ELR (cell line): Measurements from ENCODE around the gene KRTAP5-6.
"Not testable (repeated sequence)": the region's sequence is repeated elsewhere in the genome, so short reads cannot be mapped to it uniquely, and the experiment has no call there.

Source experiments
- DNase-seq: peaks from one replicate; pipeline ENCODE4 v3.0.0-alpha.2; 2015; ENCODE audit warnings: low read depth

The KRTAP5-6 gene

DNA sequence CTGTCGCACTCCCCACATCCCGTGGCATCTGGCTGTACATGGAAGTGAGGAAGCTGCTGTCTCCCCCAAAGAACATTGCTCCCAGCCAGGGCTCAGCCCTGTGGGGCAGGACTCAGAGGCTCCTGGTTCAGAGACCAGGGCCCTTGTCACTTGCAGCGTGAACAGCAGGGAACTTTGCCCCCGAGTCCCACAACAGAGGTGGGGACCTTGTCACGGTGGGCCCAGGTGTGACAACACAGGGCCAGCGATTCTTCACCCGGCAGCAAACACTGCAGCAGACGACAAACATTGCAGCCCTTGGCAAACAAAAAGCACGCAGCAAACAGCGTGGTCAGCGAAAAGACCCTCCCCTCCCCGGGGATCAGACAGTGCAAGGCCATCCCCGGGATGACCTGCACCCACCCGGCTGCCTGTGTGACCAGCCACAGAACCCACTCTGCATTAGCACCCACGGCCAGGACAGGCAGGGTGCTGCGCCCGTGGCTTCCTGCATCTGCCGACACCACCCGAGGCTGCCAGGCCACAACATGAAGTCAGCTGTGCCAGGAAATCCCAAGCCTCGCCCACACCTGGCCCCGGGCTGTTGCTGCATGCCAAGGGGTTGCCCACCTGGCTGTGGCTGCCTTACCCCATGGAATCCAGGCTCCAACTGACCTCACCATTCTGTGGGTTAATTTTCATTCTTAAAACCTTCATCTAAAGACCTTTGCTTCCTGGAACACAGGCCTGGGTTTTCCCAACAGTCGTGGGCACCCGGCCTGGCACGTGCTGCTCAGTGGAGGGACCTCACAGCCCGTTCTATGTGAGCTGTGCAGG lies 35.3 kb upstream of the KRTAP5-6 start:
- not testable (repeated sequence) for DNase-seq

DNA sequence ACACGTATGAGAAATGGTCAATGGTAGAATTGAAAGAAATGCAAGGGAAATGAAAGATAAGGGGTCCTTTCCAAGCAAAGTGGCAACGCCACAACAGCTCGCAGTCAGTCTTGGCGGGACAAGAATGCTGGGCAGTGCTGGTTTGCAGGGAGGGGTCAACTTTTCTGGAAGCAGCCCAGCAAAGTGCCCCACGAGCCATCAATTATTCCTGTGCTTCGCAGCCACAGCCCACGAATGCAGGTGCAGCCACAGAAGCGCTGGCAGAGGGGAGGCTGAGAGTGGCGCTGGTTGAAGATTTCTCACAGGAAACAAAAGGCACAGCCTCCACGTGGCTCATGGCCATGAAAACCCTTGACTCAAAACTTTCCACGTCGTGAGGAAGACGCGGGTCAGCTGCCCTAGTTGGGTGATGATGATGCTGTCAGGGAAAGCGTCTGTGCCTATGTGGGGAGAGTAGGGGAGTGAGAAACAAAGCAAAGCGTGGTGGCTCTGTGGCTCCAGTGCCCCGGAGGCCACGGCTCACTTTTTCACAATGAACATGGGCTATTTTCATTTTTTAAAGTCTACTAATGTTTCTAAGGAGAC lies 34.2 kb upstream of the KRTAP5-6 start:
- DNase-seq, result not testable (repeated sequence)

DNA sequence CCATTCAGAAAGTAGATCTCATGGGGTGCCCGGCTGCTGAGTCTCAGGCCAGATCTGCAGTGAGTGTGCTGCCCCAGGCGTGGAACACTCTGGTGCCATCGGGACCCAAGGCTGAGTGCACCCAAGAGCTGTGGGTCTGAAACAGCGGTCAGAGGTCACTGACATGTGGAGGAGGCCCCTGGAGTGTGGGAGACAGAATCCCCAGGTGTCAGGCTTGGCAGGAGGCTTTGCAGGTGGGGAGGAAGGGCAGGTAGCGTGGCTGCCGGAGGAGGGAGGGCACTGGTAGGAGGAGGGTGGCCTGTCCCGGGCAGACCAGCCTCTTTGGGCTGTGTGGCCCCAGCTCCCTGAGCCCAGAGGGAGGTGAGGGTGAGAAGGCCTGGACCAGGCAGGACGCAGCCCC lies 31.7 kb upstream of the KRTAP5-6 start:
- no peak for DNase-seq

DNA sequence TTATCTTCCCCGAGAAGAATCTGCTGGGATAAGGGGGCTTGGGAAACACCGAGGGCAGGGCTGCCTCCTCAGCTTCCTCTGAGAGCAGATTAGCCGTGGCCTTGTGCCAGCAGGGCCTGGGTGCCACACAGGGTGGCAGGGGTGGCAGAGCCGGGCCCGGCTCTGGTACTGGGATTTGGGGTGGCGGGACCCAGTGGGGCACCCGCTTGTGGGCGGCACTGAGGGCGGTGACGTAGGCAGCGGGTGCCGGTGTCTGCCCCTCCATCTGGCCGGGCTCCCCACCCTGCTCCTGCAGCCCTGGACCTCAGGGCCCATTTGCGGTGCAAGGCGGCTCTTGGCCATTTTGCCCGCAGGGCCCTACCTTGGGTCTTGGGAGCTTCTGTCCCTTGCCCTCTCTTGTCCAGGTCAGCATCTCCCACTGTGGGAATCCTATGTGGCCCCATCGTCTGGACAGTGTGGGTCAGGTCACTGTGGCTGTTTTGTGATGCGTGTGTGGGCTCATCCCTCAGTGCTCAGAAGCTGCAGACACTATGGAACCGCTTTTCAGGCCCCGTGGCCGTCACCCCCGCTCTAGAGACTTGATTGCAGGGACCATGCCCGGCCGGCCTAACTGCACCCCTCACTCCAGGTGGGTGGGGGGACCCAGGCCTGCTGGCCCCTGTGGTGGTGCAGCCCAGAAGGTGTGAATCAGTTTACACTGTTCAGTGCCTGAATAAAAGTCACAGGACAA lies 29.7 kb upstream of the KRTAP5-6 start:
- no peak for DNase-seq

DNA sequence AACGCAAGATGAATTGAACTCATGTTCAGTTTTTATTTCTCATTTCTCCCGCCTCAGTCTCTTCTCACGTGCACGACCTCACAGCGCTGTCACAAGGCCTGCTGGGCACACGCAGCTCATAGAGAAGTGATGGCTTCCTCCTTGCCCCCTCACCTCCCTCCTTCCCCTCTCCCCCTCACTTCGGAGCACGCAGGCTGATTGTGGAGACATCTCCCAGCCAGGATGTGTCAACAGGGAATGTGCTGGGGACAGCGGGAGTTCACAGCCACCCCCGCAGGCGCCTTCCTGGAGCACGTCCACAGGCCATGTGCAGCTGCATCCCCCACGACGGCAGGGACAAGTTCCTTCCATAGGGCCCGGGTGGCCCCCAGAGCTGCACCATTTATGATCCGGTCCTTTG lies 29.1 kb upstream of the KRTAP5-6 start:
- no peak for DNase-seq

DNA sequence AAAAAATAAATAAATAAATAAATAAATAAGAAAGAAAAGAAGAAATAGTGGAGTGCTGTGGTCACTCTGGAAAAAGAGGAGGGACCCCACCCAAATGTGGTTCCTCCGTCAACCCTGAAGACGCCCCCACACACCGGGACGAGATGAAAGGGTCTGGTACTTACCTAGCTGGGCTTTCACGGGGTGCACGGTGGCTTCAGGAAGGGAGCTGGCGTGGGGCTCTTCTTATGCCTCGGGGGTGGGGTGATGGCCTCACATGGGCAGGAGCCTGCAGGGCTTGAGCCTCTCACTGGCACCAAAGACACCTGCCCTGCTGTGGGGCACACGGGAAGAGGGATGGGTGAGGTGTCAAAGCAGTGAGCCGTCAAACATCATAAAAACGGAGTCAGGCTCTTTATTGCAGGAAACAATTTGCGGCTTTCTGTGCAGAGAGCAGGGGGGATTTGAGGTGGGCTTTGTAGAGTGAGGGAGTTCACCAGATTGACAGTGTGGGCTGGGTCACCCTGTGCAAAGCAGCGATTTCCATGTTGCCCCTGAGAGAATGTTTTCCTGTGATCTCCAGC lies 28.0 kb upstream of the KRTAP5-6 start:
- no peak for DNase-seq

DNA sequence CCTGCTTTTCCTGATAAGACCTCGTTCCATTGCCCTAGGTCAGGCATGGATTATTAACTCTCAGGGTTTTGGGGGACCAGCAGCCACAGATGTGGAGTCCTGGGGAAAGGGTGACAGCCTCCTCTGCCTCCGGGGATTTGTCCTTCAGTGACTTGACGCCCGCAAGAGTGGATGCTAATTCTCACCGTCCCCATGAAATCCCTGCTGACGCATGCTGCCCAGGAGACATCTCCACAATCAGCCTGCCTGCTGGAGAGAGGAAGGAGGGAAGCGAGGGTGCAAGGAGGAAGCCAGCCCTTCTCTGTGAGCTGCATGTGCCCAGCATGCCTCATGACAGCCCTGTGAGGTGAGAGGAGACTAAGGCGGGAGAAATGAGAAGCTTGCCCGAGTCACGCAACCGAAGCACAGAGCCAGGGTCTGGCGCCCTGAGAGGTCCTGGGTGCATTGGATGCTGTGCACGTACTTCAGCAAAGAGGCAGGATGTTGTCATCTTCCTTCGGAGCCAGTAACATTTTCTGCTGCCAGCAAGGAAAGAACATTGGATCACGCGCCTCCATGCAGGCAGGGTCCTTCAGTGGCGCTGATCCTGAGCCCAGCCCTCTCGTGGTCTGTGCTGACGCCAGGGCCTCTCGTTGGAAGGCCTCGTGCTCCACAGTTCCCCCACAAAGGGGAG lies 27.3 kb upstream of the KRTAP5-6 start:
- no peak for DNase-seq

DNA sequence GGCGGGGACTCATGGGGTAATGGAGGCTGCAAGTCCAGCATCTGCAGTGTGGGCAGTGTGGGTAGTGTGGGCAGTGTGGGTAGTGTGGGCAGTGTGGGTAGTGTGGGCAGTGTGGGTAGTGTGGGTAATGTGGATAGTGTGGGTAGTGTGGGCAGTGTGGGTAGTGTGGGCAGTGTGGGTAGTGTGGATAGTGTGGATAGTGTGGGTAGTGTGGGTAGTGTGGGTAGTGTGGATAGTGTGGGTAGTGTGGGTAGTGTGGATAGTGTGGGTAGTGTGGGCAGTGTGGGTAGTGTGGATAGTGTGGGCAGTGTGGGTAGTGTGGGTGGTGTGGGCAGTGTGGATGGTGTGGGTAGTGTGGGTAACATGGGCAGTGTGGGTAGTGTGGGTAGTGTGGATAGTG lies 26.5 kb upstream of the KRTAP5-6 start:
- DNase-seq, result not testable (repeated sequence)

DNA sequence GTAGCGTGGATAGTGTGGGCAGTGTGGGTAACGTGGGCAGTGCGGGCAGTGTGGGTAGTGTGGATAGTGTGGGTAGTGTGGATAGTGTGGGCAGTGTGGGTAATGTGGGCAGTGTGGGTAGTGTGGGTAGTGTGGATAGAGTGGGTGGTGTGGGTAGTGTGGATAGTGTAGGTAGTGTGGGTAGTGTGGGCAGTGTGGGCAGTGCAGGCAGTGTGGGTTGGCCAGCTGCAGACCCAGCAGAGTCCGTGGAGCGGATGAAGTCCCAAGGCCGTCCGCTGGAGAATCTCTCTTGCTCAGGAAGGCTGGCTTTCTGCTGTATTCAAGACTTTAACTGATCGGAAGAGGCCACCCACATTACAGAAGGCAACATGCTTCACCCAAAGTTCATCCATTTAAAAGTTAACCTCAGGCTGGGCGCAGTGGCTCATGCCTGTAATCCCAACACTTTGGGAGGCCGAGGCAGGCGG lies 26.1 kb upstream of the KRTAP5-6 start:
- DNase-seq, result no peak

DNA sequence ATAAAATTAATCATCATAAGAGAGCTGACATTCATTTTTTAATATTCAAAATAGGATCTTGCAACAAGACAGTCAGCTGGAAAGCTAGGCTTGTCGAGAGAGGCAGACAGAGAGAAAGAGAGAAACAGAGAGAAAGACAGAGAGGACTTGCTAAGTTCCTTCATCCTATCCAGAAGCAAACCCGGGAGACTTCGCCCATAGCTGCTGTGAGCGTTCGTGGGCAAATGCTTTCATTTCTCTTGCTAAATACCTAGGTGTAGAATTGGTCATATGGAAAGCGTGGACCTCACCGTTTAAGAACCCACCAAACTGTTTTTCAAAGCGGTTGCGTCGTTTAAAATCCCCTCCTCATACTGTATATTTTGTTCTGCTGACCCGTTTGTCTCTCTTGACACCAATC lies 25.3 kb upstream of the KRTAP5-6 start:
- DNase-seq, result no peak

DNA sequence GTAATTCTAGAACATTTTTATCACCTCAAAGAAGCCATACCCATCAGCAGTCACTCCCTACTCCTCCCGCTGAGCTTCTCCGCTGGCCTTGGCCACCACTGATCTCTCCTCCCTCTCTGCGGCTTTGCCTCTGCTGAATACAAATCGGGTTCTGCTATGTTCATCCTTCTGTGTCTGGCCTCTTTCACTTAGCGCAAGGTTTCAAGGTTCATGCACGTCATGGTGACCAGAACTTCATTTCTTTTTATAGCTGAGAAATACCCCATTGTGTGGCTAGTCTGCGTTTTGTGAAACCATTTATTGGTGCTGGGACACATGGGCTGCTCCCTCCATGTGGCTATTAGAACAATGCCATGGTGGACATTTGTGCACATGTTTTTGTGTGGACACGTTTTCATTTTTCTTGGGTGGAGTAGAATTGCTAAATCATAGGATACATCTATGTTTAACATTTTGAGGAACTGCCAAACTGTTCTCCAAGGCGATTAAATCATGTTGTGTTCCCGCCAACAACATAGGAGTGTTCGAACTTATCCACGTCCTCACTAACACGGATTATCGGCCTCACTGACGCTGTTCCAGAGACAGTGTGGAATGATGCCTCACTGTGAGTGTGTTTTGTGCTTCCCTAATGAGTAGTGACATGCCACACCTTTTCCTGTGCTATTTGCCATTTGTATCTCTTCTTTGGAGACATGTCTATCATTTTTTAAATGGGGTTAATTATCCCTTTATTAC lies 24.2 kb upstream of the KRTAP5-6 start:
- no peak for DNase-seq

DNA sequence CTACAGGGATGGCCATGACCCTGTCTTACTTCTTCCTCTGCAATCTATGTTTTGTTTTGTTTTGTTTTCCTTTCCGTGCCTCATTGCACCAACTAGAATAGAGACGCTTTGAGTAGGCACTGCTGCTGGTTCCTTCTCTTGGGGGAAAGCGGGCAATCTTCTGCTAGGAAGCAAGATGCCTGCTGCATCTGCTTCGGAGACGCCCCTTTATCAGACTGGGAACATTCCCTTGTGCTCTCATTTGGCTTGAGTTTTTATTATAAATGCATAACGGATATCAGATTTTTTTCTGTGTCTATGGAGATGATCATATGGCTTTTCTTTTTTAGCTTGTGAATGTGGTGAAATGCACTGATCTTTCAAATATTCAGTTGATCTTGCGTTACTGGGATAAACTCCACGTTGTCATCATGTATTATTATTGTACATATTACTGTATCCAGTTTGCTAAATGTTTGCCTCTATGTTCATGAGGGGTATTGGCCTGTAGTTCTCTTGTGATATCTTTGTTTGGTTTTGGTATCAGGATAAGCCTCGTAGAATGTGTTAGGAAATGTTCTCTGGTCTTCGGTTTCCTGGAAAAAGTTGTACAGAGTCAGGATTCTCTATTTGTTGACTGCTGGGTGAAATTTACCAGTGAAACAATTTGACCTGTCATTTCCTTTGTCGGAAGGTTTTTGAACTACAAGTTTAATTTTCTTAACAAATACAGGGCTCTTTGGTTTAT lies 23.4 kb upstream of the KRTAP5-6 start:
- DNase-seq, result no peak

DNA sequence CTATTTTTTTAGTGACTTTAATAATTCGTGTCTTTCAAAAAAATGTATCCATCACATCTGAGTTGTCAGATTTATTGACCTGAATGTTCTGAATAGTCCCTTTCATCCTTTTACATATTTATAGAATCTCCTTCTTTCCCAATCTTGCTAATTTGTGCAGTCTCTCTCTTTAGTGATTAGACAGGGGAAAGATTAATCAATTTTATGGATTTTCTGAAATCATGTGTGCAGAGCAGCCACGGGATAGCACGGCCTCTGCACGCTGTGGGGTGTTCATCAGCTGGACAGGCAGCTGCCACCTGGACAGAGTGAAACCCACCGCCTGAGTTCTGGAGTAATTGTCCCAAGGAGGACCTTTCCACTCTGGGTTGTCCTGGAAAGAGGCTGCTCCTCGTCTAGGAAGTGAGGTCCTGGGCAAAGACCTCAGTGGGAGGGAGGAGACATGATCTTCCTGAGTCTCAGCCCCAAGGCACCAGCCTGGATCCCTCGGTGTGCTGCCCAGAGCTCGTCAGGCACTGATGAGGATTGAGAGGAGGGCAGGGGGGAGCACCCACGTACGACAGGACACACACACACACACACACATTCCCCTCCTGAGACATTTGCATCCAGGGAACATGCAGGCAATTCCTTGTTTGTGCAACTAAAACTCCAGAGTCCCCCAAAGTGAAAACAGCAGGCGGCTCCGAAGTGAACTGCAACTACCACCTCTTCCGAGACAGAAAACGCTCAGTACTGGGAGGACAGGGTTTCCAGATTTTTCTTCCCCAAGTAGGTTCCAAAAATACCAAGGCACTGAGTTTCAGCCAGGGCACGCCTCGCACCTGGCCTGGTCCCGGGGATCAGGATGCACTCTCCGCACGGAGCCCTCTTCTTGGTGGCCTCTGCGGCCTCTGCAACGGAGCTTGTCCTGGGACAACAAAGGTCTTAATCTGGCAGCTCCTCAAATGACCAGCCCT lies 22.5 kb upstream of the KRTAP5-6 start:
- no peak for DNase-seq

DNA sequence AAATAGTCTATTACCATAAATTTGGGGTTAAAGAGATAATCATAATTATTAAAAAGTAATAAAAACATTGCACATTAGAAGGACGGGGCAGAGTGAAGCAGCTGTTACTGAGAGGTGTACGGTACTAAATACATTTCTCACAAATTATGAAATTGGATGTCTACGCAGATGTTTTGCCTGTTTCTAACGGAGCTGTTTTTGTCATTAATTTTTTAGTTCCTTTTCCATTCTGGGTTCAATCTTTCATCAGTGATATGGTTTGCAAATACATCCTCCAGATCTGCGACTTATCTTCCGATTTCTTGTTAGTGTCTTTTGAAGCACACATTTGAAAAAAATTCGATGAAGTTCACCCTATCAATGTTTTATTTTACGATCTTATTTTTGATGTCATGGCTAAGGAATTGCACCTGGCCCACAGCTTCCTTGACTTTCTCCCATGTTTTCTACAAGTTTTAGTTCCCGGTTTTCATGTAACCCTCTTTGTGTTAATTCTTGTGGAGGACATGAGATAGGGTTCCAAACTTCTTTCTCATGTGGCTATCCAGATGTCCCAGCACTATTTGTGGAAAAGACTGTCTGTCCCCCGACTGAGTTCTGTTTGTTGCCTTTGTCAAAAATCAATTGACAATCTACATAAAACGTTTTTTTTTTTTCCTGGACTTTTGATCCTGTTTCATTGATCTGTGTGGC lies 21.3 kb upstream of the KRTAP5-6 start:
- DNase-seq, result no peak

DNA sequence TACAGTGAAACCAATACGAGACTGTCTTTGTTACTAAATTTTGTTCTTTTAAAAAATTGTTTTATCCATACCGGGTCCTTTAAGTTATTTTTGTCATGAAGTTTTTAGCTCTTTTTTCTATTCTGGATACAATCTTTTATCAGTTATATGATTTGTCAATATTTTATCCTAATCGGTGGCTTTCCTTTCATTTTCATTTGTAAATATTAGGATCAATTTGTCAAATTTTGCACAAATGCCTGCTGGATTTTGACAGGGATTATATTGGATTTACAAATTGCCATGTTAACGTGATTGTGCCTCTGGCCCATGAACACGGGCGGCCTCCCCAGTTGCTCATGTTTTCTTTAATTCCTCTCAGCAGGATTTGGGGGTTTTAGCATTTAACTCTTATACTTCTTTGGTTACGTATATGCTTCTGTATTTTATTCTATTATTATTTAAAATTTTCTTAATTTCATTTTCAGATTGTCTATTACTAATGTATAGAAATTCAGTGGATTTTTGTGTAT lies 20.7 kb upstream of the KRTAP5-6 start:
- no peak for DNase-seq

DNA sequence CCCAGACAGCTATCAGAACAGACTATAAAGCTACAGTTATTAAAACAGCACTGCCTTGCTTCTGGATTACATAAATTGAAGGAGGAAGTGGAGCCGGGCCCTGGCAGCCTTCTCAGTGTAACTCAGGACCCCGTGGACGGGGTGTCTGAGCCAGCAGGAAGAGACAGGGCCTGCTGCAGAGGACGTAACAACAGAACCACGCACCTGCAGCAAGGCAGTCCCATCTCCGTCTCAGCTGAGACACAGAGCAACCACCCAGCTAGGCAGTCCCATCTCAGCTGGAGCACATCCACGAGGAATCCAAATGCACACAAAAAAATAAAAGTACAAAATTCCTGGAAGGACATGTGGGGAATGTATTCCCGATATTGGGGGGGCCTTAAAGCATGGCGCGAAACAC lies 17.1 kb upstream of the KRTAP5-6 start:
- no peak for DNase-seq

DNA sequence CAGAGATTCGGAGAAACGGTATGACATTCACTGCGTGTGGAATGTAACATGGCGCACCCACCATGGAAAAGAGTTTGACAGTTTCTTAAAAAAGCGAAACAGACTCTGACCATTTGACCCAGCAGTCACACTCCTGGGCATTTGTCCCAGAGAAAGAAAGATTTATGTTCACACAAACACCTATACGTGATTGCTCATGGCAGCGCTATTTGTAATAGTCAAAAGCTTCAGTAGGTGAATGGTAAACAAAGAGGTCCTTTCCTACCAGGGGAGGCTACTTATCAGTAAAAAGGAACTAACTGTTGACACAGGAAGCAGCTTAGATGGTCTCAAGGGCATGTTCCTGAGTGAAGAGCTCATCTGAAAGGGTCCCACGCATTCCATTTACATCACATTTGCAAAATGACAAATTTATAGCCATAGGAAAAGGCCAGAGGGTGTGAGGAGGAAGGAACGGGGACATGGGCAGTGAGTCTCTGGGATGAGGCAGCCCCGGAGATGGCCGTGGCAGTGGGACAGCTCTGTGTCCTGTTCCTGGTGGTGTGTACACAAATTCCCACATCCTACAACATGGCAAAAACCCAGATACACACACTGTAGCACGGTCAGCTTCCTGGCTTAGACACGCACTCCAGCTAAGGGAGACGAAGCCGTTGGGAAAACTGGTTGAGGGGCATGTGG lies 14.6 kb upstream of the KRTAP5-6 start:
- DNase-seq, result no peak

DNA sequence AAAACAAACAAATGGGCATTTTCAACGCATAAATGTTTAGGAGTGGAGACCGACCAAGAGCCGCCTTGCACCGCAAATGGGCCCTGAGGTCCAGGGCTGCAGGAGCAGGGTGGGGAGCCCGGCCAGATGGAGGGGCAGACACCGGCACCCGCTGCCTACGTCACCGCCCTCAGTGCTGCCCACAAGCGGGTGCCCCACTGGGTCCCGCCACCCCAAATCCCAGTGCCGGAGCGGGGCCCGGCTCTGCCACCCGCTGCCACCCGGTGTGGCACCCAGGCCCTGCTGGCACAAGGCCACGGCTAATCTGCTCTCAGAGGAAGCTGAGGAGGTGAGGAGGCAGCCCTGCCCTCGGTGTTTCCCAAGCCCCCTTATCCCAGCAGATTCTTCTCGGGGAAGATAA lies 13.8 kb upstream of the KRTAP5-6 start:
- not testable (repeated sequence) for DNase-seq
